Activated CD8-positive, alpha-beta memory T cell treated with anti-CD3 and anti-CD28 coated beads for 1 hour (primary cell): ENCODE results near the gene MCFD2.

ENCODE experiments used
- DNase-seq, 2 donors: peaks; one replicate each; pipeline ENCODE4 v3.0.0-alpha.2; 2020; ENCODE audit warnings: low read depth in 1 of 2; ENCODE audit errors: extremely low read depth in 1 of 2

MCFD2 gene

DNA sequence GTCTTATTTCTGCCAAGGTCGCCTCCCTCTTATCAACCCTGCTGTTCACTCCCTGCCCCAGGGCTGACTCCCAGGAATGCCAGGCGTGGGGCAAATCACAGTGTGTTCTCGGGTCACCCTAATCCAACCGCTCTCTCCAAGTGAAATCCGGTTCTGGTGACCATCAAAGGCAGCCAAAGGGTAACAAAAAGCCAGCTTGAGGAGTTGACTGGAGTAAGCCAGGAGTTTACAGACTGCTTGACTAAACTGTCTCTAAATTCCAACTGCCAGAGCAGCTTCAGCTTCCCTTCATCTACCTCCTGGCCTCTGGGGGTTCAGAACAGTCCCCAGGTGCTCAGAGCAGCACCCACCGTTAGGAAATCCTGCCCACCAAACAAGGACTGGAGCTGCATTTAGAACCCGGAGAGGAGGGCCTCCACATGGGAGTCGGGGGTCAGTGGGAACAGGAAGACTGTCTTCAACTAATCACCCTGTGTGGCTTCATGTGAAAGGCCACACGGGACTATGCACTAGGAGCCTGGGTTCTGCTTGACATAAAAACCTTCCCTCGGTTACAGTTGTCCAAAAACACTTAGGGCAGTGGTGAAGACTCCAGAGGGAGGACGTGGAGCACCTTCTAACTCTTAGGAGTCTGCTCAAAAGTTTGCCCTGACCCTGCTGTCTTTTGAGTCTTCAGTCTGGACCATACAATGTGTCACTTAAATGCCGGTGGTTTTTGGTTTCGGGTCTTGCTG lies 24.2 kb upstream of the MCFD2 start:
- no peak for DNase-seq

DNA sequence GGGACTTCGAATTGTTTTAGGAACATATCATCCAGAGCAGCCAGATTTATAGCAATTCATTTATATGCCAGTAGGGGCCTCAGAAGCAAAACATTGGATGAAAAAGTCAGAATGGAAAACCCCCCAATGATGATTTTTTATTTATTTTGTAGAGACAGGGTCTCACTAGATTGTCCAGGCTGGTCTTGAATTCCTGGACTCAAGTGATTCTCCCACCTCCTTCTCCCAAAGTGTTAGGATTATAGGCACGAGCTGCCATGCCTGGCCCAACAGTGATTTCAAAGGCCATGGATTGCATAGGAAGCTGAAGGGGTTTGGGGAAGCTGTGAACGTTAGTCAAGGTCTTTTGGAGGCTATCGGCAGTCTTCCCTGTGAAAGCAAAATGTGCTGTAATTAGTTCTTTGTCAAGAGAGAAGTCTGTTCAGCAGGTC lies 21.9 kb upstream of the MCFD2 start:
- no peak for DNase-seq

DNA sequence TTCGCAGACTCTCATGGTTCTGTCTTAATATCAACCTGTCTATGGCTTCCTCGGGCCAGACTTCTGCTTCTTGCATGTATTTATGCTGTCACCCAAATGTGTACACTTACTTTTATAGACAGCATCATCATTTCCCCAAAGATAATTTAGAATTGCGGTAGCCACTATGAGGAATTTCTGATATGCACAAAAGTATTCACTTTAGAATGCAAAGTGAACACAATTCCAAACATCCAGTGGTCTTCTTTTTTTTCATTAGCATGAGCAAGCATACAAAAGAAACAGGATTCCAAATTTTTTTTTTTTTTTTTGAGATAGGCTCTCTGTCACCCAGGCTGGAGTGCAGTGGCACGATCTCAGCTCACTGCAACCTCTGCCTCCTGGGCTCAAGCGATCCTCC lies 21.0 kb upstream of the MCFD2 start:
- DNase-seq: no peak

DNA sequence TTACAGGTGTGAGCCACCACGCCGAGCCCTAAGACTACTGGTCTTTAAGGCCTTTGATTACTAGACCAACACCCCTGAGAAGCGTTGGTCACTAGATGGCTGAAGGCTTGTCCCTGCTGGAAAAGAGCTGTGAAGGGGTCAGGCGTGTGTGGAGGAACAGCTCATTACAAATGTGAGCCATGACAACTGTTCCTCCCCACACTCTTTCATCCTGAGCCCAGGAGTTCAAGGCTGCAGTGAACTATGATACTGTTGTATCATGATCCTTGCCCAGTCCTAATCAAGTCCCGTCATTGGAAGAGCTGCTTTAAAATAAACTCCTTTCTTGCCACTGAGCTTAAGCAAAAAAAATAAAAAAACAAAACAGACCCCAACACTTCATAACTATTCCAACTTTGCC lies 19.5 kb upstream of the MCFD2 start:
- DNase-seq: no peak

DNA sequence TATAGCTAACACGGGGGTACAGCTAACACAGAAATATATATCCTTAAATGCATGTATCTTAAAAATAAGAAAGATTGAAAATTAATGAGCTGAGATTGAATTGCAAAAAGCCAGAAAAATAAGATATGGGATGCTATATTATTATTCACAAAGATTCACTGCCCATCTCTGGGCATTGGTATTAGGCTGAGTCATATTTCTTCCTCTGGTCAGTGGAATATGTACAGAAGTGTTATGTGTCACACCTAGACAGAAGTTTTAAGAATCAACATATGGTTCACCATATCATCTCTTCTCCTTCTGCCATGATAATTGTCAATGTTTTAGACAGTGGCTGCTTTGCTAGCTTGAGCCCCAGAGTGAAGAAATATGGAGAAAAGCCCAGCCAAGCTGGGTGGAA lies 14.0 kb upstream of the MCFD2 start:
- DNase-seq: no peak

DNA sequence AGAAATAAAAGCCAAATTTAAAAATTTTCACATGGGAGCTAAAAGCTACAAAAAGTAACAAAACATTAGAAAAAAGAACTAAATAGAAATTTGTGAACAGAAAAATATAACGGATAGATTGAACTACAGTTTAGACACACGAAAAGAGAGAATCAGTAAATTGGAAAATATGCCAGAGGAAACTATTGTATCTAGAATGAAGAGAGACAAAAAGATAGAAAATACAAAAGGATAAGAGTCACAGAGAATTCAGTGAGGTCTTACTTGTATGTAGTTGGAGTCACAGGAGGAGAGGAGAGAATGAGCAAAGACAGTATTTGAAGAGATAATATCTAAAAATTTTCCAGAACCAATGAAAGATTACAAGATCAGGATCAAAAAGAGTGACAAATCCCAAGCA lies 11.3 kb upstream of the MCFD2 start:
- DNase-seq: no peak

DNA sequence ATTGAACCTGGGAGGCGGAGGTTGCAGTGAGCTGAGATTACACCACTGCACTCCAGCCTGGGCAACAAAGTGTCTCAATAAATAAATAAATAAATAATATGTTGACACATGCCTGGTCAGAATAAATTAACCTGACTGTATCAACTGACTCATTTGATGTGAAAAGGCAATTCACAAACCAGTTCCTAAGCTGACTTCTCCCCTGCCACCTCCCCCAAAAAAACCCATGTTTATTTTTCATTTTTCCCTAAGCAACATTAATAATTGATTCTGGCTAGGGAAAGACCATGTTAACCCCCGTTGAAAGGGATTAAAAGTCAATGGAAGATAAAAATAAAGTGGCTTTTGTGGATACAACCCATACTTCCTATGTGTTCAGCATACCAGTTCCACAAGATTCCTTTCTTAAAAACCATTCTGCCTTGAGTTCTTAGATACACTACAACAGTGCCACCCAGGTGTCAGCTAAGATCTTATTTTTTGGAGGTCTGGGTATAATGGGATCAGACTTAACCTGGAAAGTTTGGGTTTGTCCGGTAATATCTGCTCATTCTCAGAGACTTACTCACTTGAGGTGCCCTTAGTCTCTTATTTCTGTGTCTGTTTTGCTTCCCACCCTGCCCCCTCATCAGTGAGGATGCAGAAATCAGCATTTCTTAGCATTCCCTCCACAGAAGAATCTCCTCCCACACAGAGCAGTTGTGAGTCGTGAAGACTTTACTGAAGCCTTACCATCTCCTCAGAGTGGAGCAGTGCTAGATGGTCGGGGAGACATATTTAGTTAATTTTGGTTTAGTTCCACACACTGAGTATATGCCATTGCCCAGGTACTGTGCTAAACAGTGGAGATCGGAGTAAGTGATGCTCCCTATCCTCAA lies 10.1 kb upstream of the MCFD2 start:
- no peak for DNase-seq

DNA sequence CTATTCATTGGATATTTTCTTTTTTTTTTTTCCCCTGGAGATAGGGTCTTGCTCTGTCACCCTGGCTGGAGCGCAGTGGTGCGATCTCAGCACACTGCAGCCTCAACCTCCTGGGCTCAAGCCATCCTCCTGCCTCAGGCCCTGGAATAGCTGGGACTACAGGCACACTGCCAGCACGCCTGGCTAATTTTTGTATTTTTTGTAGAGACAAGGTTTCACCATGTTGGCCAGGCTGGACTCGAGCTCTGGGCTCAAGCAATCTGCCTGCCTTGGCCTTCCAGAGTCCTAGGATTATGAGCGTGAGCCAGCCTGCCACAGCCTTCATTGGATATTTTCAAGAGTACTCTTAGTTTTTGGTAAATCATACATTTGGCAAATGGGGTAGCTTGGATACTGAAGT lies 9.0 kb upstream of the MCFD2 start:
- no peak for DNase-seq

DNA sequence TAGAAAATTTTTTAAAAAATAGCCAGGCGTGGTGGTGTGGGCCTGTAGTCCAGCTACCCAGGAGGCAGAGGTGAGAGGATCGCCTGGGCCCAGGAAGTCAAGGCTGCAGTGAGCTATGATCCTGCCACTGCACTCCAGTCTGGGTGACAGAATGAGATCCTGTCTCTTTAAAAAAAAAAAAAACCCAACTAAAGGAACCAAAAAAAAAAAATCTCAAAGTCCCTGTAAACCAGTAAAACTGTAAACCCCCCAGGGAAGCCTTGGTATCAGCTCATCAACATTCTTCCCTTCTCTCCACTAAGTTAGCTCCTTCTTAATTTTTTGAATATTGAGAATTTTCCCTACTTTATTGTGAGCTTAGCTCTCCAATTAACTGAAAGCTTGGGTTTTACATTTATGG lies 8.4 kb upstream of the MCFD2 start:
- DNase-seq: no peak

DNA sequence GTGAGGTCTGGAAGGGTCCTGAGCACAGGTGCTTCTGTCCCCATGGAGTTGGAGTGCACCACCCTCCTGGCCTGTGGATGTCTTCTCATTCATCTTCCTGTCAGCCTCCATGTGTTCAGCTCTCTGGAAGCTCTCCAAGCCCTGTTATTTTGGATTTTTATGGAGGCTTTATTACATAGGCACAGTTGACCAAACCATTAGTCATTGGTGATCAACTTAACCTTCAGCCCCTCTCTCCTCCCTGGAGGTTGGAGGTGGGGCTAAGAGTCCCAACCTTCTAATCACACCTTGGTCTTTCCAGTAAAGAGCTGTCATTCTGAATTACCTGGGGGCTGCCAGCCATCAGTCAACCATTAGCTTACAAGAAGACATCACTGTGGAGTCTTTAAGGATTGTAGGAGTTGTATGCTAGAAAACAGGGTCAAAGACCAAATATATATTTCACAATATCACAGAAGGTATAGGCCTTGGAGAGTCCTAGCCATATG lies 7.5 kb upstream of the MCFD2 start:
- no peak for DNase-seq

DNA sequence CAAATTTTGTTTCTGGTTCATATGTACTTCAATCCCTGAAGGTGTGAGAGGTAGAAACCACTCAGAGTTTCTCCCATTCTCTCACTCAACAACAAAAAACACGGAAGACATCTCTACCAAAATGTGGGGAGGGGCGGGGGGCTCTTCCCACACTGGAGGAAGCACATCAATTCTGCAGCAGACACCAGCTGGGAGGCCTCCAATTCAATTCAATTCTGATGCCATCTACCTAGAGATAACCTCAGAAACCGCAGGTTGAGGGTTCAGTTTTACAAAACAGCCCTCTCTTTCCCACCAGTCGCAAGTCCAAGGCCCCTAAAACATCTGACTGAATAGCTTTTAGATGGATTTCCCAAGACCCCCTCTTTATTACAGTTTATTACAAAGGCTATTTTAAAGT lies 7.0 kb upstream of the MCFD2 start:
- DNase-seq: no peak

DNA sequence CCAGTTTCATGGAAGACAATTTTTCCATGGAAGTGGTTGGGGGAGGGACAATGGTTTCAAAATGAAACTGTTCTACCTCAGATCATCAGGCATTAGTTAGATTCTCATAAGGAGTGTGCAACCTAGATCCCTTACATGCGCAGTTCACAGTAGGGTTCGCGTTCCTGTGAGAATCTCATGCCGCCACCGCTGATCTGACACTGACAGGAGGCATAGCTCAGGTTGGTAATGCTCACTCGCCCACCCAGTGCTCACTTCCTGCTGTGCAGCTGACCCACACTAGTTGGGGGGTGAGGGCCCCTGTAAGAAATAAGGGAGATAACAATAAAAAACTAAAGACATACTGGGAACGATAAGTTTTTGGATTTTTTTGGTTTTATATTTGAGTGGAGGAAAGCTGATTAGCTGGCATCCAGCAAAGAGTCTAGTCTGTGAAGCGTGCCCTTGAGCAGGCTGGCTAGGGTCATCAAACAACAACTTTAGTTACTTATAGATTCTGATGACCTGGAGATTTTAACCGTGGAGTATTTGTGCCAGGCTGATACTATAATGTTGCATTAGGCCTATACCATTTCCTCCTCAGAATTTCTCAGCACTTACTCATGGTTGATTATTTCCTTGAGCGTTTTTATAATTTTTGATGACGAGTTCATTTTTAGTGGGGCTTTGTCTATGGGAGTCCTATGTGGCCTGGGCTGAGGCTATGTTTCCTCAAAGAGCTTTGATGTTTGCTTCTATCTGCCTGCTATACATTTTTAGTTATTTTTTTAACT lies 6.3 kb upstream of the MCFD2 start:
- DNase-seq: no peak

DNA sequence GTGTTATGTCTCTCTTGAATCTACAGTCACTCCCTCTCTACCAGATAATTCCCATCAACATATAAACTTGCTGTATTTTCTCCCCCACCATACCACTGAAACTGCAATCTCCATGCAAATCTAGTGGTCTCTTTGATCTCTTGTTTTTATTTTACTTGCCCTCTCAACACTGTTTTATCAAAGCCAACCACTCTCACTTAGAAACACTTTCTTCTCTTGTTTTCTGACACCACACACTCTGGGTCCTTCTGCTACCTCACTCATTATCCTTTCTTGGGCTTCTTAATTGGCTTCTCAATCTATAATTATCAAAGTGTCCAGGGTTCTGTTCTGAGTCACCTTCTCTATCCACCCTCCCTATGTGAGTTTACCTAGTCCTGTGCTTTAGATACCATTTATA lies 2.0 kb upstream of the MCFD2 start:
- DNase-seq: no peak

DNA sequence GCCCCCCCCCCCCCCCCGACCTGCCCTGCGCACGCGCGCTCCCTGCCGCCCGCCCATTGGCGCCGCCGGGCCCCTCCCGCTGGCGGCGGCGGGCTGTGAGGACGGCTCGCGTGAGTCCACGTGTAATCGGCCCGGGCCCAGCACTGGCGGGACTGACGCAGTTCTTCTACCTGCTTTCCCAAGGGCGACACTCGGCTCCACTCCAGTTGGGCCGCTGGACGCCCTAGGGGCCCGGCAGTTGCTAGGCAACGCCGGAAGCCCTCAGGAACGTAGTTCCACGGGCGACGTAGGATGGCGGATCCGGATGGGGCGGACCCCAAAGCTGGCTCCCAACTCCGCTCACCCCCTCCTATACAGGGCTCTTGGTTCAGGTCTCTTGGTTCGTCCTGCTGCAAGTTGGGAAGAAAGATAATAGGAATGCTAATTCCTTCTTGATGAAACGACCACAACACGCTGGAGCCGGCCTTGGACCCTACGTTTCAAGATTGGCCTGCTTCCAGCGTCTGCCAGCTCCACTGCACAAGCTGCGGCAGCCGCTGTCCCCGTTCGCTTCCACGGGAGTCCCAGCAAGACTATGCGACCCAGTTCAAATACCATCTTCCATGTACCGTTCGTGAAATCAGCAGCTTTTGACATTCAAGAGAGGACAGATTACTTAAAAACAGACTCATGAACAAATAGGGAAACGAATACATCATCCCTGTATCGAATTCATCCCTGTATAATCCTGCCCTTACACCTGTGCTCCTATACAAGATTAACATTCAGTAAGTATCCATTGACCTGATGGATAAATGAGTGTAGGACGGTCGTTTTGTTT lies 415 bp upstream of the MCFD2 start:
- DNase-seq: peak; percentile 39 to 60

DNA sequence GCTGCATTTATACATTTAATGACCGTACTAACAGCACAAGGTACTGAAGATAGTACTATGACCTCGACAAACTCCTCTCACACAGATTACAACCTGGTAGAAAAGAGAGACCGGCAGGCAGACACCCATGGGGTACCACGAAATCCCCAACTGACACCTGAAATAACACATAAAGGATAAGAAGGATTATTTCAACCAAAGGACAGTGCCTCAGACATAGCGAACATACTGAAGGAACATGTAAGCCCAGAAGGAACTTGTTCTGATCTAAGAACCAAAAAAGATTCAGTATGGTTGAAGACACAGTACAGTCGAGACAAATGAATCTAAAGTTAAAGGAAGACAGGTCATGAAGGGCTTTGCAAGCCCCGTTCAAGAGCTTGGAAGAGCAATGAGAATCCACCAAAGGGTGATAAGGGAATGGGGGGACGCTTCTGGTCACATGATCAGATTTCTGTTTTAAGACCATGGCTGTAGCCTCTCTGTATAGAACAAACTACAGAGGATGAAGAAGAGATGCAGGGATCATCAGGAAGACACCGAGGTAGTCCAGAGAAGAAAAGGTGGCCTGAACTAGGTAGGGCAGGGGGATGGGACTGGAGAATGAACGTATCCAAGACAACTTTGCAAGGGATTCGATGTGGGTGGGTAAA lies 902 bp downstream of the MCFD2 start:
- no peak for DNase-seq

DNA sequence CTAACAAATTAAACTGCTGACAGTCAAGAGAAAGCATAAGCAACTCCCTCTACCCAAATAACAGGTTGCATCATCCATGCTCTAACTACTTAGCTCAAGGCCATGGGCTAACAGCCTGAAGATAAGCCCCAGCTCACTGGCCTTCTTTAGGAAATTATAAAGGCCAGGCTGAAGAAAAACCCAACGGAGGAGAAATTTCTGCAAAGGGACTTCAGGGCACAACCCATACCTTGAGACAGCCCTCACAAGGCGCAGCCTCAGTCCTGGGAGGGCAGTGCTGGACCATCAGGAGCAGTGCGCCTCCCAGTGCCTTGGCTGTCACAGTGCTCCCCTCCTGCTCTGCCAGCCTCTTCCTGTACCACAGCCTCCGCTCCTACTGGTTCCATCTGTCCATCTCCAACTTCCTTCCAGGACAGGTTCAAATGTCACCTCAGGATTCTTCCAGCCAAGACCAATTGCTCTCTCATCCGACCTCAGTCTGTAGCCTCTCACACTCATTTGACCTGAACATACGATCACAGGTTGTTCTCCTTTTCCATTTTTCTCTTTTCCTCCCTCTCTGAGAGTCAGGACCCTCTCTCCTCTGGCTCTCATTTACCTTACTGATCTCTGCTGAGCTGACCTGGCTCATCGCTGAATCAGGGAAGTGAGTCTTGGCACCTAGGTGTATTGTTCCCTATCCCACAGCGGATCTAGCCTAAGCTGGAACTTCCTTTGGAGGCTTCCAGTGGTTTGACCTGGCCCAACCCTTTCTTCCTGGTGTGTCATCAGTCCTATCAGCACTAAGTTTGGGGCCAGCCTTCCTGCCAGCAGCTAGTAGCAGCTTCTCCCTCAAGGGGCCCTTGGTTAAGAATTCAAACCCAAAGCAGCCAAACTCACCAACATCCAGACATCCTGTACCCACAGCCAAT lies 1.9 kb downstream of the MCFD2 start:
- DNase-seq: no peak

DNA sequence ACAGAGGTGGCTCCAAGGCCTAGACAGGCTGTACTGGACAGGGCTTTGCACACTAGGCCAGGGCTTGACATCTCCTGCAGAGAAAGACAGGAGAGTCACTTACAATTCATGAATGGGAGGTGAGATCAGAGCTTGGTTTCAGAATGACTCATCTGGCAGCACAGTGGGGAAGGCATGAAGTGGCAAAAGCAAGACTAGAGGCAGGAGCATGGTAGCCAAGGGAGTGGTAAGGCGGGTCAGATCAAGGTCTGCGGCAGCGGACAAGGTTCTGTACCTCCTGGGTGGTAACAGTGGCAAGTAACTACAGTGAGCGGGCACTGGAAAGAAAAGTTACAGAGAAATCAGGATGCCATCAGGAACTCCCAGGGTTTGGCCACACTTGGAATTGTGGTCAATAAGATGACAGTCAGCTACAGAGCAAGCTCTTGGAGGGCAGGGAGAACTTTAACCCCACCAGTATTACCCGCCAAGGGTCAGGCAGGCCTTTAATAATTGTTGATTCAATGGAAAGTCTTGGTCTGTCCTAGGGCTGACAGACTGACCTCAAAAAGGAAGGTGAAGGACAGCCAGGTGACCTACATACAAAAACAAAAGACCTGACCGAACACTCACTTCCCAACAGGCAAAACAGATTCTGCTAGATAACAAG lies 5.7 kb downstream of the MCFD2 start:
- DNase-seq: no peak

DNA sequence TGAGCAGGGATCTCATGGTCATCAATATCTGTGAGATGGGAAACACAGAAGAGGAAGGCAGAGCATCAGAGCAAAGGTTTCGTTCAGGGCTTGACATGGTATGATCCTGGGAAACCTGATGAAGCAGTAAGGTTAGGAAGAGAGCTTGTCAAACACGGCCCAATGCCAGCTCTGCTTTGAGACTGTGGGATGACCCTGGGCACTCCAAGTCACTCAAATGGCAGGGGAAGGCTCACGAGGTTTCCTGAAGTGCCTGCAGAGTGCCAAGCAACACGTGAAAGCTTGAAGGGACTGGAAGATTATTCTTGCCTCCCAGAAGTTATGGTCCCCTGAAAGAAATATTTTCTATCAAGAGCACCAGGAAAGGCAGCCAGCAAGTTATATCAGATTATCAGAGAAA lies 6.5 kb downstream of the MCFD2 start:
- DNase-seq: no peak
